ENCODE data around the gene PTPRG. TPM values are rescaled to one million over a fixed set of nuclear protein-coding genes. Genes with fewer than 3 reads are reported as not detected.

The PTPRG gene
- total and polyA plus RNA-seq, 2 experiments from 2014 or later, result 8.5 to 34.9 TPM

DNA sequence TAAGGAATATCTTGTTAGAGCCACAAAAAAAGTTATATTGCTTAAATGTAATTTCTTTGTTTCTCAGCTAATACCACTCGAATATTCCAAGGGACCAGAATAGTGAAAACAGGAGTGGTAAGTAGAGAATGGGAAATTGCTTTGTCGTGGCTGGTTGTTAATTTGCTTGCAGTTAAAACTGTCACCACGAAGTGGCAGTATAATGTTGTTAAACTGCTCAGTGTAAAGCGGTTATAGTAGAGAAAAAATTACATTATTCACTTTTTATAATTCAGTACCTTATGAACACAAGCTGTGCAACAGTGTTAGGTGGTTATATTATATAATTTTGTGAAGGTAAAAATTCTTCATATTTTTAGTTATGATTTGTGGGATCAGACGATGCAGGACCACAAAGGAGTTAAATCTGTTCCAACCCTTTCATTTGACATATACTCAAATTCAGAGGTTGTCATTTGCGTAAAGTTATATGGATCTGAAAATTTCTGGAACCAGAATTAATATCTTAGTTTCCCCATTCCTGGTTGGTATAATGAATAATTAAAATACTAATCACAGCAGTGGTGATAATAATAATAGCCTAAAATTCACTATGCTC is 640.2 kb downstream of the PTPRG start:
- H3K4me1 ChIP-seq (ENCODE audit: insufficient read depth), result no peaks in the 10 kb centered on the region
- peak; percentile 38 for DNase-seq (ENCODE audit: low spot score)
- H3K27ac ChIP-seq, result no peak overlapping the region
- no peaks in the 10 kb centered on the region for H3K9me2 ChIP-seq (replicated peaks; ENCODE audit: insufficient read depth)
- no peak overlapping the region for H2AFZ ChIP-seq
- no peaks in the 10 kb centered on the region for H4K20me1 ChIP-seq (ENCODE audit: insufficient read depth, poor library complexity, severe bottlenecking)
- H3K4me2 ChIP-seq, result no peak overlapping the region
- H3K4me3 ChIP-seq, result no peak overlapping the region
- H3K79me2 ChIP-seq, result no peaks in the 10 kb centered on the region
- H3K36me3 ChIP-seq (replicated peaks; ENCODE audit: insufficient read depth, low read depth), result no peaks in the 10 kb centered on the region
- no peaks in the 10 kb centered on the region for H3K9me3 ChIP-seq (ENCODE audit: low read depth)
- H3K27me3 ChIP-seq, result no peaks in the 10 kb centered on the region
- 45% methylated on average over 6 of the region's 6 CpGs for WGBS (ENCODE audit: low lambda C conversion rate, missing lambda C conversion rate)
- TF ChIP-seq, protein P1, sequence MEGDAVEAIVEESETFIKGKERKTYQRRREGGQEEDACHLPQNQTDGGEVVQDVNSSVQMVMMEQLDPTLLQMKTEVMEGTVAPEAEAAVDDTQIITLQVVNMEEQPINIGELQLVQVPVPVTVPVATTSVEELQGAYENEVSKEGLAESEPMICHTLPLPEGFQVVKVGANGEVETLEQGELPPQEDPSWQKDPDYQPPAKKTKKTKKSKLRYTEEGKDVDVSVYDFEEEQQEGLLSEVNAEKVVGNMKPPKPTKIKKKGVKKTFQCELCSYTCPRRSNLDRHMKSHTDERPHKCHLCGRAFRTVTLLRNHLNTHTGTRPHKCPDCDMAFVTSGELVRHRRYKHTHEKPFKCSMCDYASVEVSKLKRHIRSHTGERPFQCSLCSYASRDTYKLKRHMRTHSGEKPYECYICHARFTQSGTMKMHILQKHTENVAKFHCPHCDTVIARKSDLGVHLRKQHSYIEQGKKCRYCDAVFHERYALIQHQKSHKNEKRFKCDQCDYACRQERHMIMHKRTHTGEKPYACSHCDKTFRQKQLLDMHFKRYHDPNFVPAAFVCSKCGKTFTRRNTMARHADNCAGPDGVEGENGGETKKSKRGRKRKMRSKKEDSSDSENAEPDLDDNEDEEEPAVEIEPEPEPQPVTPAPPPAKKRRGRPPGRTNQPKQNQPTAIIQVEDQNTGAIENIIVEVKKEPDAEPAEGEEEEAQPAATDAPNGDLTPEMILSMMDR (IDR thresholded peaks at IDR 0.05; ENCODE audit: poor library complexity), result peak; percentile 71
- TF ChIP-seq EZH2 (IDR thresholded peaks at IDR 0.05; ENCODE audit: borderline replicate concordance) (no peak), EZH2phosphoT487 (IDR thresholded peaks at IDR 0.05; ENCODE audit: low read depth, severe bottlenecking, unreplicated experiment) (no peak)

DNA sequence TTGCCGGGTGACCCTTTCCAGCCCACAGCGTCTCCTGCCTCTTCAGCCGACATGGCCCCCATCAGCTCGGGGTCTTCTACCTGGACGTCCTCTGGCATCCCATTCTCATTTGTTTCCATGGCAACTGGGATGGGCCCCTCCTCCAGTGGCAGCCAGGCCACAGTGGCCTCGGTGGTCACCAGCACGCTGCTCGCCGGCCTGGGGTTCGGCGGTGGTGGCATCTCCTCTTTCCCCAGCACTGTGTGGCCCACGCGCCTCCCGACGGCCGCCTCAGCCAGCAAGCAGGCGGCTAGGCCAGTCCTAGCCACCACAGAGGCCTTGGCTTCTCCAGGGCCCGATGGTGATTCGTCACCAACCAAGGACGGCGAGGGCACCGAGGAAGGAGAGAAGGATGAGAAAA is 641.8 kb downstream of the PTPRG start:
- WGBS (ENCODE audit: low lambda C conversion rate, missing lambda C conversion rate), result 92% methylated on average over 22 of the region's 22 CpGs
- Histone ChIP-seq H3K27me3 (no peaks in the 10 kb centered on the region), H3K4me1 (ENCODE audit: insufficient read depth) (no peaks in the 10 kb centered on the region), H3K36me3 (replicated peaks; ENCODE audit: insufficient read depth, low read depth) (no peaks in the 10 kb centered on the region), H3K4me2 (no peak overlapping the region), H2AFZ (no peak overlapping the region), H3K9me3 (ENCODE audit: low read depth) (no peaks in the 10 kb centered on the region), H3K27ac (no peak overlapping the region), H3K79me2 (no peaks in the 10 kb centered on the region), H4K20me1 (ENCODE audit: insufficient read depth, poor library complexity, severe bottlenecking) (no peaks in the 10 kb centered on the region), H3K9me2 (replicated peaks; ENCODE audit: insufficient read depth) (no peaks in the 10 kb centered on the region), H3K4me3 (no peak overlapping the region)
- TF ChIP-seq EZH2phosphoT487 (IDR thresholded peaks at IDR 0.05; ENCODE audit: low read depth, severe bottlenecking, unreplicated experiment) (no peak), EZH2 (IDR thresholded peaks at IDR 0.05; ENCODE audit: borderline replicate concordance) (no peak)
- TF ChIP-seq, protein P1 (IDR thresholded peaks at IDR 0.05; ENCODE audit: poor library complexity), result no peak
- no peak for DNase-seq (ENCODE audit: low spot score)

DNA sequence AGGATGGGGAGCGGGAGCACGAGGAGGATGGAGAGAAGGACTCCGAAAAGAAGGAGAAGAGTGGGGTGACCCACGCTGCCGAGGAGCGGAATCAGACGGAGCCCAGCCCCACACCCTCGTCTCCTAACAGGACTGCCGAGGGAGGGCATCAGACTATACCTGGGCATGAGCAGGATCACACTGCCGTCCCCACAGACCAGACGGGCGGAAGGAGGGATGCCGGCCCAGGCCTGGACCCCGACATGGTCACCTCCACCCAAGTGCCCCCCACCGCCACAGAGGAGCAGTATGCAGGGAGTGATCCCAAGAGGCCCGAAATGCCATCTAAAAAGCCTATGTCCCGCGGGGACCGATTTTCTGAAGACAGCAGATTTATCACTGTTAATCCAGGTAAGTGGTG is 642.2 kb downstream of the PTPRG start:
- Histone ChIP-seq H3K4me1 (ENCODE audit: insufficient read depth) (no peaks in the 10 kb centered on the region), H3K4me3 (no peak overlapping the region), H3K9me3 (ENCODE audit: low read depth) (no peaks in the 10 kb centered on the region), H3K9me2 (replicated peaks; ENCODE audit: insufficient read depth) (no peaks in the 10 kb centered on the region), H4K20me1 (ENCODE audit: insufficient read depth, poor library complexity, severe bottlenecking) (no peaks in the 10 kb centered on the region), H3K36me3 (replicated peaks; ENCODE audit: insufficient read depth, low read depth) (no peaks in the 10 kb centered on the region), H3K79me2 (no peaks in the 10 kb centered on the region), H3K27me3 (no peaks in the 10 kb centered on the region), H3K4me2 (no peak overlapping the region), H3K27ac (no peak overlapping the region), H2AFZ (no peak overlapping the region)
- WGBS (ENCODE audit: low lambda C conversion rate, missing lambda C conversion rate), result 96% methylated on average over 18 of the region's 19 CpGs
- DNase-seq (ENCODE audit: low spot score), result no peak
- TF ChIP-seq, protein P1 (IDR thresholded peaks at IDR 0.05; ENCODE audit: poor library complexity), result no peak
- TF ChIP-seq EZH2 (IDR thresholded peaks at IDR 0.05; ENCODE audit: borderline replicate concordance) (no peak), EZH2phosphoT487 (IDR thresholded peaks at IDR 0.05; ENCODE audit: low read depth, severe bottlenecking, unreplicated experiment) (no peak)
